Hepatocyte (in vitro differentiated cells): Measurements from ENCODE around the gene GOLGA1. TPM values are rescaled to one million over a fixed set of nuclear protein-coding genes. Genes with fewer than 3 reads are reported as not detected.

Experiments used
- DNase-seq: peaks from one replicate; pipeline ENCODE4 v3.0.0-alpha.2; 2016; ENCODE audit warnings: low spot score
- H2AFZ ChIP-seq: fragments of 200-600 bp; sonication (generic); 2 replicates; pipeline ENCODE4 v1.6.0; 2016; ENCODE audit warnings: antibody characterized with exemption, mild to moderate bottlenecking
- H3K27ac ChIP-seq: fragments of 200-600 bp; sonication (generic); 2 replicates; pipeline ENCODE4 v1.5.1; 2016; ENCODE audit warnings: mild to moderate bottlenecking
- H3K27me3 ChIP-seq: fragments of 200-600 bp; sonication (generic); 2 replicates; pipeline ENCODE4 v1.6.1; 2016
- H3K36me3 ChIP-seq: fragments of 200-600 bp; sonication (generic); replicated peaks from 2 replicates; pipeline ENCODE4 v1.5.1; 2016; ENCODE audit warnings: low read depth; ENCODE audit not compliant: insufficient read depth
- H3K4me1 ChIP-seq: fragments of 200-600 bp; sonication (generic); 2 replicates; pipeline ENCODE4 v1.5.1; 2016; ENCODE audit warnings: mild to moderate bottlenecking, moderate library complexity; ENCODE audit not compliant: insufficient read depth
- H3K4me2 ChIP-seq: fragments of 200-600 bp; sonication (generic); 2 replicates; pipeline ENCODE4 v1.6.0; 2016
- H3K4me3 ChIP-seq: fragments of 200-600 bp; sonication (generic); 2 replicates; pipeline ENCODE4 v1.5.1; 2016; ENCODE audit warnings: mild to moderate bottlenecking
- H3K79me2 ChIP-seq: fragments of 200-600 bp; sonication (generic); 2 replicates; pipeline ENCODE4 v1.6.0; 2017; ENCODE audit warnings: mild to moderate bottlenecking
- H3K9me2 ChIP-seq: fragments of 200-600 bp; sonication (generic); replicated peaks from 2 replicates; pipeline ENCODE4 v1.6.0; 2017; ENCODE audit warnings: mild to moderate bottlenecking; ENCODE audit not compliant: insufficient read depth
- H3K9me3 ChIP-seq: fragments of 200-600 bp; sonication (generic); 2 replicates; pipeline ENCODE4 v1.5.1; 2016; ENCODE audit warnings: low read depth, mild to moderate bottlenecking
- H4K20me1 ChIP-seq: fragments of 200-600 bp; sonication (generic); 2 replicates; pipeline ENCODE4 v1.6.0; 2016; ENCODE audit warnings: mild to moderate bottlenecking; ENCODE audit not compliant: insufficient read depth, poor library complexity, severe bottlenecking
- EZH2 ChIP-seq: fragments of 200-600 bp; sonication (generic); IDR thresholded peaks from 2 replicates; pipeline ENCODE4 v1.6.1; 2016; ENCODE audit warnings: antibody characterized with exemption, mild to moderate bottlenecking, borderline replicate concordance
- EZH2phosphoT487 ChIP-seq: fragments of 200-600 bp; sonication (generic); IDR thresholded peaks from one replicate; pipeline ENCODE4 v1.6.1; 2018; ENCODE audit warnings: antibody characterized with exemption, mild to moderate bottlenecking, low read depth, moderate library complexity; ENCODE audit not compliant: unreplicated experiment, severe bottlenecking
- WGBS: methylation state at CpG from one replicate; pipeline ENCODE4 v1.1.6; 2016; ENCODE audit warnings: low lambda C conversion rate; ENCODE audit errors: missing lambda C conversion rate; 5-methylcytosine and 5-hydroxymethylcytosine counted together
- polyA plus RNA-seq: library from polyadenylated mRNA; unstranded; fragments of >200 nt; fragmentation: Nextera tagmentation; extraction: Ambion mirVana; gene quantifications from 2 replicates; pipeline ENCODE4 v1.2.1, GENCODE V29; 2016
- total RNA-seq: library from RNA; depleted of rRNA; stranded (reverse); fragments of >200 nt; gene quantifications from 2 replicates; pipeline ENCODE4 v1.2.3, GENCODE V29; 2014
- TF ChIP-seq, protein P1 (sequence below): fragments of 200-600 bp; sonication (generic); IDR thresholded peaks from 2 replicates; pipeline ENCODE4 v1.5.1; 2016; ENCODE audit warnings: antibody characterized with exemption, mild to moderate bottlenecking; ENCODE audit not compliant: poor library complexity

GOLGA1 gene
- total and polyA plus RNA-seq, 2 experiments from 2014 or later = 10.1 to 12.9 TPM

DNA sequence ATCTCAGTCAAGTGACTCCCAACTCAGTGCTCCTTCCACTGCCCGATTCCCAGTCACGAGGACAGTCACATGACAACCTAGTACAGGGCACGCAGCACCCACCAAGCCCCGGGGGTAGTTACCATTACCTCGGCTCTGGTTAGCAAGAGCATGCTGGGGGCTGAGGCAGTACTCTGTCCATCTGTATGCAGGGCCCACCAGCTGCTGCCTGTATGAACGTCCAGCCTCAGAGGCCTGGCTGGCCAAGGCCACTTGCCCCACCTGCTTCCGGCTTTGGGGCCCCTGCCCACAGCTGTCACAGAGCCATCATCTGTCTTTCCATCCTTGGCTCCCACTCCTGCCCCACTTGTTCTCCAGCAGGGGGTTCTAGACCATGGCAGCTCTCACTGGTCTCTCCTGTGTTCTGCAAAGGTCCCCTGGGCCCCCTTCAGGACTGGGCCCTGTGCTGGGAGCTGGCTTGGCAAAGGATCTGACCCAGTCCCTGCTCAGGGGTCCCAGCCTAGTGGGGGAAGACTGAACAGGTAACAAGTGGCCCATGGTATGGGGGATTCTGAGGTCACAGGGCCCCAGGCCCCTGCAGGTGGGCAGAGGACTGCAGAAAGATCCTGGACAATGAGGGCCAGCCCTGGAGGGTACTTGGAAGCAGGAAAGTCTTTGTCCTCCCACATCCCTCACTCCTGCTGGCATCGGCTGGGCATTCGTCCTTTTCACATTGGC, 82.4 kb downstream of the GOLGA1 start:
- WGBS = 93% methylated on average over 9 of the region's 9 CpGs

DNA sequence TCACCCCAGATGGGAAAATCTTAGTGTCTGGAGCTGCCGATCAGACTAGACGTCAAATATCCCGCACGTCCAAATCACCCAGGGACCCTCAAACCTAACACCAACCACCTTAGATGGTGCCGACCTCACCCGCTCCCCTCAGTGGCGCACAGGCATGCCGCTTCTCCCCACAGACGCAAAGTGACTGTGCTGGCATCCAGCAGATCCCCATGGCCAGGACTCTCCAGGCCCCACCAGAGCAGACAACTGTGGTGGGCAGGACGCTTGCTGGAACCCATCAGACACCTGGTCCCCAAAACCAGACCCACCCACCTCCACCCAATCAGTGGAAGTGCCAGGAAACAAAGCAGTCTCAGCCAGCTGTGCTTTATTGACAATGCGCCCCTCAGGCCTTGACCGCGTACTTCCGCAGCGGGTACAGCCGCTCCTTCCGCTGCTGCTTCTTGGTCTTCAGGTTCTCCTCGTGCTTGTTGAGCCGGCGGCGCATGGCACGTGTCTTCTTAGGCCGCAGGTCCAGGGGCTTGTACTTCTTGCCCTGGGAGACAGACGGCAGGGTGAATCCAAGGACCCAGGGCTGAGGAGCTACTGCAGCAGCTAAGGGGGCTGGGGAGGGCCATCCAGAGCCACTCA, 83.2 kb downstream of the GOLGA1 start:
- no peaks in the 10 kb centered on the region for H3K27me3 ChIP-seq
- H3K4me2 ChIP-seq = no peak overlapping the region
- TF ChIP-seq EZH2phosphoT487 (no peak), EZH2 (no peak)
- TF ChIP-seq, protein P1, sequence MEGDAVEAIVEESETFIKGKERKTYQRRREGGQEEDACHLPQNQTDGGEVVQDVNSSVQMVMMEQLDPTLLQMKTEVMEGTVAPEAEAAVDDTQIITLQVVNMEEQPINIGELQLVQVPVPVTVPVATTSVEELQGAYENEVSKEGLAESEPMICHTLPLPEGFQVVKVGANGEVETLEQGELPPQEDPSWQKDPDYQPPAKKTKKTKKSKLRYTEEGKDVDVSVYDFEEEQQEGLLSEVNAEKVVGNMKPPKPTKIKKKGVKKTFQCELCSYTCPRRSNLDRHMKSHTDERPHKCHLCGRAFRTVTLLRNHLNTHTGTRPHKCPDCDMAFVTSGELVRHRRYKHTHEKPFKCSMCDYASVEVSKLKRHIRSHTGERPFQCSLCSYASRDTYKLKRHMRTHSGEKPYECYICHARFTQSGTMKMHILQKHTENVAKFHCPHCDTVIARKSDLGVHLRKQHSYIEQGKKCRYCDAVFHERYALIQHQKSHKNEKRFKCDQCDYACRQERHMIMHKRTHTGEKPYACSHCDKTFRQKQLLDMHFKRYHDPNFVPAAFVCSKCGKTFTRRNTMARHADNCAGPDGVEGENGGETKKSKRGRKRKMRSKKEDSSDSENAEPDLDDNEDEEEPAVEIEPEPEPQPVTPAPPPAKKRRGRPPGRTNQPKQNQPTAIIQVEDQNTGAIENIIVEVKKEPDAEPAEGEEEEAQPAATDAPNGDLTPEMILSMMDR = no peak
- H3K4me3 ChIP-seq = no peak overlapping the region
- no peak overlapping the region for H3K27ac ChIP-seq
- peaks cover 29% of the 10 kb centered on the region for H3K79me2 ChIP-seq
- no peaks in the 10 kb centered on the region for H3K36me3 ChIP-seq
- H2AFZ ChIP-seq = no peak overlapping the region
- WGBS = 97% methylated on average over 24 of the region's 24 CpGs
- peaks cover 51% of the 10 kb centered on the region for H4K20me1 ChIP-seq
- peaks cover 16% of the 10 kb centered on the region for H3K4me1 ChIP-seq
- no peak for DNase-seq
- no peaks in the 10 kb centered on the region for H3K9me3 ChIP-seq
- H3K9me2 ChIP-seq = no peaks in the 10 kb centered on the region

More for the DNA sequence above, 82.4 kb downstream of the GOLGA1 start:
- peaks cover 51% of the 10 kb centered on the region for H4K20me1 ChIP-seq
- no peaks in the 10 kb centered on the region for H3K9me2 ChIP-seq
- TF ChIP-seq, protein P1 = no peak
- TF ChIP-seq EZH2 (no peak), EZH2phosphoT487 (no peak)
- H3K9me3 ChIP-seq = no peaks in the 10 kb centered on the region
- peaks cover 29% of the 10 kb centered on the region for H3K79me2 ChIP-seq
- no peak for DNase-seq
- no peaks in the 10 kb centered on the region for H3K27me3 ChIP-seq
- H2AFZ ChIP-seq = no peak overlapping the region
- no peak overlapping the region for H3K27ac ChIP-seq
- no peak overlapping the region for H3K4me3 ChIP-seq
- H3K4me1 ChIP-seq = peaks cover 13% of the 10 kb centered on the region
- H3K36me3 ChIP-seq = no peaks in the 10 kb centered on the region
- H3K4me2 ChIP-seq = no peak overlapping the region

DNA sequence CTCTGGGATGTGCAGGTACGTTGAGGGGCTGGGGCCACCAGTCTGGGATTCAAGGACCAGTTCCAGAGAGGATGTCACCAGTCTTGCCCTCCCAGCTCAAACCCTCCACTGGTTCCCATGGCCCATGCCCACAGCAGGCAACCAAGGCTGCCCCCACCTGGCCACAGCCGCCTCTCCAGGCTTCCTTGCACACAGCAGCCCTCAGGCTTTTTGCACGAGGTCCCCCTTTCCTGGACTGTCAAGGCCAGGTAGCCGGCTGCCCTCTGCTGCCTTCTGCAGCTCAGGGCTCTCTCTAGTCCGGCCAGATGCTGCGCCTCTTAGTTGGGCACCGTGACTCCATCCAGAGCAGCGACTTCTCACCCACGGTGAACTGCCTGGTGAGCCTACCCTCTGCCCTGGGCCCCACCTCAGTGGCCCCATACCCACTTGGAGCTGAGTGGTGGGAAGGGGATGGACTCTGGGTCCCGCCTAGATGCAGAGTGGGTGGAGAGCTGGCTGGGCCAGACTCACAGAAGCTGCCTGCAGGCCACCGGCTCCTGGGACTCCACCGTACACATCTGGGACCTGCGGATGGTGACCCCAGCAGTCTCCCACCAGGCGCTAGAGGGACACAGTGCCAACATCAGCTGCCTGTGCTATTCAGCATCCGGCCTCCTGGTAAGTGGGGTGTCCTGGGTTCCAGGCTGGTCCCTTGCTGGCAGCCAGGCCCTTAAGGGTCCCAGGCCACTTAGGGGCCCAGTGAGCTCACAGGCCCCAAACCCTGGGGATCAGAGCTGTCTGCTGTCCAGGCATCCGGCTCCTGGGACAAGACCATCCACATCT, 84.7 kb downstream of the GOLGA1 start:
- Histone ChIP-seq H3K4me1 (peaks cover 20% of the 10 kb centered on the region), H4K20me1 (peaks cover 46% of the 10 kb centered on the region)

More for the DNA sequence above, 84.7 kb downstream of the GOLGA1 start:
- no peaks in the 10 kb centered on the region for H3K9me3 ChIP-seq
- DNase-seq = no peak
- 61% methylated on average over 16 of the region's 16 CpGs for WGBS
- H3K79me2 ChIP-seq = peaks cover 24% of the 10 kb centered on the region
- H3K27ac ChIP-seq = no peak overlapping the region
- no peak overlapping the region for H3K4me2 ChIP-seq
- no peak for TF ChIP-seq EZH2phosphoT487
- TF ChIP-seq, protein P1 = peak; percentile 30
- no peaks in the 10 kb centered on the region for H3K27me3 ChIP-seq
- no peaks in the 10 kb centered on the region for H3K36me3 ChIP-seq
- H3K9me2 ChIP-seq = no peaks in the 10 kb centered on the region
- H2AFZ ChIP-seq = no peak overlapping the region
- H3K4me3 ChIP-seq = no peak overlapping the region
